ENCODE data around the gene HSDL1.

HSDL1 gene

DNA sequence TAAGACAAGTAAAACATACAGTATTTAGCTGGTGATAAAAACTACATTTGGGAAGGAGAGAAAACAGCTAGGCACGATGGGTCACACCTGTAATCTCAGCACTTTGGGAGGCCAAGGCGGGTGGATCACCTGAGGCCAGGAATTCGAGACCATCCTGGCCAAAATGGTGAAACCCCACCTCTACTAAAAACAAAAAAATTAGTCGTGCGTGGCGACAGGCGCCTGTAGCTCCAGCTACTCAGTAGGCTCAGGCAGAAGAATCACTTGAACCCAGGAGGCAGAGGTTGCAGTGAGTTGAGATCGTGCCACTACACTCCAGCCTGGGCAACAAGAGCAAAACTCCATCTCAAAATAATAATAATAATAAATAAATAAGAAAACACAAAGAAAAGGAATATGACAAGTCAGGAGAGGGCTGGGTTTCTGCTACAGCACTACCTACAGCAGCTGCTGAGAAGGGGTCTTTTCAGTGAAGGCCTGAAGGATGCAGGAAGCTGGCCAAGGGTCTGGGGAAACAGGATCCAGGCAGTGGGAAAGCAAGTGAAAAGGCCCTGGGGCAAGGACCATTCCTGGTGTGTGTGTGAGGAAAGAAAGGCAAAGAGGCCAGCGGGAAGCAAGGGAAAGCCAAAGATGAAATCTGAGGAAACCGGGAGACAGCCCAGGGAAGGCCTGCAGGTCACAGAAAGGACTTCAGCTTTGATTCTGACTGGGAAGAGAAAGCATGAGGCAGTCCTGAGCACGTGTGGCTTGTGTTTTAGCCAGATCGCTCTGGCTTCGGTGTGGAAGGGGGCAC, 38.8 kb downstream of the HSDL1 start:
- no peak for DNase-seq (ENCODE audit: low read depth)
- TF ChIP-seq, protein P1, sequence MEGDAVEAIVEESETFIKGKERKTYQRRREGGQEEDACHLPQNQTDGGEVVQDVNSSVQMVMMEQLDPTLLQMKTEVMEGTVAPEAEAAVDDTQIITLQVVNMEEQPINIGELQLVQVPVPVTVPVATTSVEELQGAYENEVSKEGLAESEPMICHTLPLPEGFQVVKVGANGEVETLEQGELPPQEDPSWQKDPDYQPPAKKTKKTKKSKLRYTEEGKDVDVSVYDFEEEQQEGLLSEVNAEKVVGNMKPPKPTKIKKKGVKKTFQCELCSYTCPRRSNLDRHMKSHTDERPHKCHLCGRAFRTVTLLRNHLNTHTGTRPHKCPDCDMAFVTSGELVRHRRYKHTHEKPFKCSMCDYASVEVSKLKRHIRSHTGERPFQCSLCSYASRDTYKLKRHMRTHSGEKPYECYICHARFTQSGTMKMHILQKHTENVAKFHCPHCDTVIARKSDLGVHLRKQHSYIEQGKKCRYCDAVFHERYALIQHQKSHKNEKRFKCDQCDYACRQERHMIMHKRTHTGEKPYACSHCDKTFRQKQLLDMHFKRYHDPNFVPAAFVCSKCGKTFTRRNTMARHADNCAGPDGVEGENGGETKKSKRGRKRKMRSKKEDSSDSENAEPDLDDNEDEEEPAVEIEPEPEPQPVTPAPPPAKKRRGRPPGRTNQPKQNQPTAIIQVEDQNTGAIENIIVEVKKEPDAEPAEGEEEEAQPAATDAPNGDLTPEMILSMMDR (IDR thresholded peaks at IDR 0.05; ENCODE audit: insufficient read depth, low read depth, low read length, missing control alignments): no peak
- no peak overlapping the region for H3K4me3 ChIP-seq (ENCODE audit: low read depth, low read length)

DNA sequence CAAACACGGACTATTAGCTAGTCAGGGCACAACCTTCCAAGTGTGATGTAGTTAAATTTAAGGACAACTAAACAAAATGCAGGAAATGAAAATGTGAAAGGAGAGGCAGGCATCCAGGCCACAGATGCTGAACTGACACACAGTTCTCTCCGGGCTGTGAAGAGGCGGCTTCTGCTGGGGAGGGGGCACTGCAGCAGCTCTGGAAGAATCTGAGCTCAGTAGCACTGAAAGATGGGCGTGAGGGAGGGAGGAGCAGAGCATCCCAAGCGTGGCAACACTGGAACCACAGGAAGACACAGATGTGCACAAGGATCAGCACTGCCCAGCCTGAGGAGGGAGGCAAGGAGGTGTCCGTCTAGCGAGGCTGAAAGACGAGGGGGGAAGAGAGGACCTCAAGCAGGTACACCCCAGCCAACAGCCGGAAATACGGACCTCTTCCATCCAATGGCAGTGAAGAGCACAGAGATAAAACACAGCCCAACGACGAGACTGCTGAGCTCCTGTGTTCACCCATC, 39.6 kb downstream of the HSDL1 start:
- H3K4me3 ChIP-seq (ENCODE audit: low read depth, low read length): no peak overlapping the region
- no peak for DNase-seq (ENCODE audit: low read depth)
- TF ChIP-seq, protein P1 (IDR thresholded peaks at IDR 0.05; ENCODE audit: insufficient read depth, low read depth, low read length, missing control alignments): no peak

DNA sequence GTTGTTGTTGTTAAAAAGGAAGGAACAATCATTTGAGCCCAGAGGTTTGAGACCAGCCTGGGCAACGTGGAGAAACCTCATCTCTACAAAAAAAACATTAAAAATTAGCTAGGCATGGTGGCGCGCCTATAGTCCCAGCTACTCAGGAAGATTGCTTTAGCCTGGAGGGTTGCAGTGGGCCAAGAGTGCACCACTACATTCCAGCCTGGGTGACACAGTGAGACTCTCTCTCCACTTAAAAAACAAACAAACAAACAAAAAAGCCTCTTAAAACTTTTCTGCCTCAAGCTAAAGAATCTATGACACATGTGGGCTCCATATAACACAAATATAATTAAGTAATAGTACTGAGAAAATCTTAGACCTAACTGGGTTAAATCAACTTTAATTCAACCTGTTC, 40.7 kb downstream of the HSDL1 start:
- TF ChIP-seq, protein P1 (IDR thresholded peaks at IDR 0.05; ENCODE audit: insufficient read depth, low read depth, low read length, missing control alignments): no peak
- DNase-seq (ENCODE audit: low read depth): no peak
- no peak overlapping the region for H3K4me3 ChIP-seq (ENCODE audit: low read depth, low read length)

DNA sequence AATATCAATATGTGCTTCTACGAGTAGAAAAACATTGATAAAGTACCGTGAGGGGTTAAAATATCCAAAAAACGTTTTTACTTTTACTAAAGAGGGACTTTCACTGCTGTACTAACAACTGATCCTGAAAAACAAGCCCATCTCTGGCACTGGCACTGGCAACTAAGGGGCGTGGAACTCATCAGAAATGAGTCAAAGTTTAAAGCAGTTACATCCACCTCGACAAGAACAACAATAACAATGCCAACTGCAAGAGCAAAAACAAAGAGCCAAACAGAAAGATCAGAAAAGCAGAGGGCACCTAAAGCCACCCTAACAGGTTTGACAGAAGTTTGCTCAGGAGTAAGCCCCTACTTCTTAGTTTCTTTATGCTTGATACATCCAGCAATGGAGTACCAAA, 41.3 kb downstream of the HSDL1 start:
- TF ChIP-seq, protein P1 (IDR thresholded peaks at IDR 0.05; ENCODE audit: insufficient read depth, low read depth, low read length, missing control alignments): no peak
- no peak for DNase-seq (ENCODE audit: low read depth)
- no peak overlapping the region for H3K4me3 ChIP-seq (ENCODE audit: low read depth, low read length)

DNA sequence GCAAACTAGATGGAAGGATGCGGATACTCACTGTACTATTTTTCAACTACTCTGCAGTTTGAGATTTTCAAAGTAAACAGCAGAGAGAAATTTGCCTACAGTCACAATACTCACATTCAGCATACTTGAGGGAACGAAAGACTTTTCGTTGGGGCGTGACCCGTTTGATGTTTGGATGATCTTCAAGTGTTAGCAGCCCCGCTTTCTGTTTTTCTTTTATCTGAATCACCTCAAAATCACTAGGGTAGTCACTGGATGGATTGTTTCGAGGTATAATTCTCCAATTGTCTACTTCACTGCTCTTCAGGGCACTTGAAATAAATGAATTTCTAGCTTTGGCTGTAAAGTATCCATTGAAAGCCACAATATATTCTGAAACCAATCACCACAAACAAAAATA, 46.0 kb downstream of the HSDL1 start:
- DNase-seq (ENCODE audit: low read depth): no peak

DNA sequence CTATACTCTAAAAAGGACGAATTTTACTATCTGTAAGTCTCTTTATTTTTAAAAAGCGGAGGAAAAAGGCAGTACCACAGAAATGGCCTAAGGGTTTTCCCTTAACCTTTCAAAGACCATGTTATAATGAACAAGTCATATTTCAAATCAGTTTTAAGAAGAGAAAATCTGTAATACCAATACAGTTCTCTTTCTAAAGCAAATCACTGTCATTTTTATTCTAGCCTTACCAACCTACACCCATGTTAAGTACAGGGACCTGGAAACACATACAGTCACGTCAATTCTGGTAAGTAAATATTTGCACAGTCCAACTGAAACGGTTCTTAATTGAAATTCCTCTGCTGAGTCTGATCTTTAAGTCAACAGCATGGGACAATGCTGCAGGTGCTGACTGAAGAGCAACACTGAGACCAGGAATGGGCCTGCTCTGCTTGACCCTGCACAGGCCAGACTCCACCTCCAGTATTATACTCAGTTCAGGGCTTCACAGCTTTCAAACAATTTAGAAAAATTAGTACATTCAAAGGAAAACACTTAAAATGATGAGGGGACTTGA, 48.5 kb downstream of the HSDL1 start:
- H3K4me3 ChIP-seq (ENCODE audit: low read depth, low read length): no peak overlapping the region
- no peak for DNase-seq (ENCODE audit: low read depth)
- TF ChIP-seq, protein P1 (IDR thresholded peaks at IDR 0.05; ENCODE audit: insufficient read depth, low read depth, low read length, missing control alignments): no peak

More for the DNA sequence above, 46.0 kb downstream of the HSDL1 start:
- no peak overlapping the region for H3K4me3 ChIP-seq (ENCODE audit: low read depth, low read length)
- TF ChIP-seq, protein P1 (IDR thresholded peaks at IDR 0.05; ENCODE audit: insufficient read depth, low read depth, low read length, missing control alignments): no peak
